HCEC 1CT (cell line): Measurements from ENCODE around the gene CACNA1C.

ENCODE experiments used
- DNase-seq: peaks from one replicate; pipeline ENCODE4 v3.0.0-alpha.2; 2017

Gene CACNA1C

DNA sequence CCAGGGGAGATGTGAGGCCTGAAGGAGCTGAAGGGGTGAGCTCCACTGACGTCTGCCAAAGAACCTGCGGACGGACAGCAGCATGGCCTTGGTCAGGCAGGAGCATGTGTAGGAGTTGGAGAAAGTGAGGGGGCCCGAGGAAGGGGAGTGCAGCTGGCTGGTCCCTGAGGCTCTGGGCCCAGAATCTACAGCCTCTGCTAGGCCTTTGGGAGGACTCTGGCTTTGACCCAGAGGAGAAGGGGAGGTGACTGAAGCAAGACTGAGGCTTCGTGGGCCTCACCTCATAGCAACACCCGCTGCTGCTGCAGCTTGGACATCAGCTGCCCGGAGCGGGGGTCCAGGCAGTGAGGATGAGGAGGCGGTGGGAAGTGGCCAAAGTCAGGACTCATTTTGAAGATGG, 525.4 kb downstream of the CACNA1C start:
- DNase-seq = no peak

DNA sequence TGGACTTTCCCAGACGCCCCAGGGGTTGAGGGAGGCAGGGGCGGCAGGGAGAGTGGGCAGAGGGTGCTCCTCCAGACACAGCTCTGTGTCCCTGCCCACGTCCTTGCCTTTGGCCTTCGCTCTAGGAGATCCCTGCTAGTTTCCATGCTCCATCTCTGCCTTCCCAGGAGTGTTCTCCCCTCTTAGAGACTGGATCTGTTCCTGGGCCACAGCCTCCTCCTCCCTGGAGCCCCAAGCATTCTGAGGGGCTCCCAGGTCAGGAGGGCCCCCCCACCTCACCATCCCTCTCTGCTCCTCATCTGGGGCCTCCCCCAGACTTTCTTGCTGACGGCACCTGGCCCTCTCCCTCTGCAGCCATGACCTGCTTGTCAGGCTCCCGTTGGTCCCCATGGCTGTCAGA, 526.0 kb downstream of the CACNA1C start:
- DNase-seq = no peak

DNA sequence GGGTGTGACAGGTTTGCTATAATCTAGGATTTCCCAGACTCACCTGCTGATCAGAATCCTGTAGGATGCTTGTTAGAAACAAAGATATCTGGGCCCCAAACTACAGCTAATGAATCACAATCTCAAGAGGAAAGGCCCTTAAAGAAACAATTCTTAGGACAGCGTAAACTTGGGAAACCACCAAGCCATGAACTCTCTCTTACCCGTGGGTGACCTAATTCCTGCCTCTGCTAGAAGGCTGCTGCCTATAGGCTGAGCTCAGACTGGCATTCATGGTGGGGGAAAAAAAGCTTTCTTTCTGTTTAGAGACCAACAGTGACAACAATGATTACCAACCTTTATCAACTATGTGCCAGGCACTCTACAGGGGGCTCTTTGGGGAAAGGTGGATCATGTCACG, 528.0 kb downstream of the CACNA1C start:
- DNase-seq = peak; percentile 11

DNA sequence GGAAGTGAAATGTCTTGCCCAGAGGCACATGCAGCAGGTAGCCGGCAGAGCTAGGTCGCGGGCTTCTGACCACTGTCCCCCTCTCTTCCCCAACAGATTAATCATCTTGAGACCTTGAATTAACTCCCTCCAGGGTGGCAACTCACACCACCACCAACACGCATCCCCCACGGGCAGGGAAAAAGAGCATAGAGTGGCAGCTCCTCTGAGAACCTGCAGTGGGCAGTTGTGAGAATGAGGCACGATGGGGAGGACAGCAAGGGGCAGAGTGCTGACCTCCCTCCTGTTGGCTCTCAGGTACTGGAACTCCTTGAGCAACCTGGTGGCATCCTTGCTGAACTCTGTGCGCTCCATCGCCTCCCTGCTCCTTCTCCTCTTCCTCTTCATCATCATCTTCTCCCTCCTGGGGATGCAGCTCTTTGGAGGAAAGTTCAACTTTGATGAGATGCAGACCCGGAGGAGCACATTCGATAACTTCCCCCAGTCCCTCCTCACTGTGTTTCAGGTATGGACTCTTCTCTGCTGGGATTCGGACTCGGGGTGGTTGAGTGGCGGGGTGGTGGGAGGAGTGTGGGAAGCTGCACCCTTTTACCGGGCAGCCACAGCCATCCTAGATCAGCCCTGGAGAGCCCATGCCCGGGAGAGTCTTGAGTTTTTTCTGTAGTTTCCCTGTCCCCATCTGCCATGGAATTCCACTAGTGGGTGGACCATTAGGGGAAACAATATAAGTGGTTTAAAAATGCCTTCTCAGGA, 528.7 kb downstream of the CACNA1C start:
- no peak for DNase-seq

DNA sequence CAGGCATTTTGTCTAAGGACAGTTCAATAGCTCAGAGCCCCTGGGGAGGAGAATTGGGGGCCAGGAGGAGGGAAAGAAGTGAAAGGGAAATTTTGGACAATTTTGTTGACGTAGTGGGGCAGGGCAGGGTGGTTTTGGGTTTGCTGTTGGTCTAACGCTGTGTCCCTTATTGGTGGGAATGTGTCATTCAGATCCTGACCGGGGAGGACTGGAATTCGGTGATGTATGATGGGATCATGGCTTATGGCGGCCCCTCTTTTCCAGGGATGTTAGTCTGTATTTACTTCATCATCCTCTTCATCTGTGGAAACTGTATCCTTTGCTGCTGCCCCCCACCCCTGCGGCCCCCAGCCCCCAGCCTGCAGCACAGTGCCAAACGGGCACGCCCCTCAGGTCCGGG, 529.8 kb downstream of the CACNA1C start:
- no peak for DNase-seq

DNA sequence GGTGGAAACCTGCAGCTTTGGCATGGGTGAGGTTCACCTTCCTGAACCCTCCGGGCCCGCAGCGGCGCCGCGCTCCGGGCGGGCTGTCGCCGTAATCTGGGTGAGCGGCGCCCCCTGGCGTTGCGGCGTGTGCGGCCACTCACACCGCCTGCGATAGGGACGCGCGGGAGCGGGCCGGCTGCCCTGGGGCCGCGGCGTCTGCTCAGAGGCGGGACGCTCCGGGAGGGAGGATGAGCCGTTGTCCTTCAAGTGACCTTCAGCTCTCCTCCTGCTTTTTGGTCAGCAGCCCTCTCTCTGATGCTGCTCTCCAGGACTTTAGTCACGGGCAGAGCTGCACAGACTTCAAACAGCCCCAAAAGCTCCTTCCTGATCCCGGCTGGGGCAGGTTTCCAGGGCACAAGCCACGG, 530.3 kb downstream of the CACNA1C start:
- peak; percentile 25 for DNase-seq

DNA sequence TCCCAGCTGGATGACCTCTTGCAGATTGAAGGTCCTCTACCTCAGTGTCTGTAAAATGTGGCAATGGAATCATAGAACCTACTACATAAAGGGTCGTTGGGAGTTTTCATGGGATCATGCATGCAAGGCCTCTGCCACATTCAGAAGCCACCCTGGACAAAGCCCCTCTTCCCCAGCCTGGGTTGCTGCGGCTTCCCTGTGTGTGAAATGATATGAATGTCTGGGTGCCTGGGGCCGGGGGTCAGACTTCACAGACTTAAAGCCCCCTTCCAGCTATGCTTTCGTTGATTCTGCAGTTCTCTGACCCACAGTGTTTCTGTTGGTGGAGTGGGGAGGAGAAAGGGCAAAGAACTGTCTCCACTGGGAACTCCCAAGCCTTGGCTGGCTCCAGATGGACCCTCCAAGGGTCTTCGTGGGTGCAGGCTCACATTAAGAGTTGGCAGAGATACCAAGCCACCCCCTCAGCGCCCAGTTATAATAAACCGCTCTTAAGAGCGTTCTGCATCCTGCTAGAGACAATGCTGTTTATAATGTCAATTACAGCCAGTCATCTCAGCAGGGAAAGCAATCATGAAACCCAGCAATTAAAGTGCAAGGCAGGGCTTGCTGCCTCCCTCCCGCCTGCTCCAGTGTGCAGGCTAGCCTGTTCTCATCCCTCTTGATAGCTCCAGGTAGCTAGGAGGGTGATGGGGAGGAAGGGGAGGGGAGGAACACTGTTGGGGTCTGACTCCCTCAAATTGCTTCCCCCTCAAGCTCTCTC, 531.0 kb downstream of the CACNA1C start:
- no peak for DNase-seq

DNA sequence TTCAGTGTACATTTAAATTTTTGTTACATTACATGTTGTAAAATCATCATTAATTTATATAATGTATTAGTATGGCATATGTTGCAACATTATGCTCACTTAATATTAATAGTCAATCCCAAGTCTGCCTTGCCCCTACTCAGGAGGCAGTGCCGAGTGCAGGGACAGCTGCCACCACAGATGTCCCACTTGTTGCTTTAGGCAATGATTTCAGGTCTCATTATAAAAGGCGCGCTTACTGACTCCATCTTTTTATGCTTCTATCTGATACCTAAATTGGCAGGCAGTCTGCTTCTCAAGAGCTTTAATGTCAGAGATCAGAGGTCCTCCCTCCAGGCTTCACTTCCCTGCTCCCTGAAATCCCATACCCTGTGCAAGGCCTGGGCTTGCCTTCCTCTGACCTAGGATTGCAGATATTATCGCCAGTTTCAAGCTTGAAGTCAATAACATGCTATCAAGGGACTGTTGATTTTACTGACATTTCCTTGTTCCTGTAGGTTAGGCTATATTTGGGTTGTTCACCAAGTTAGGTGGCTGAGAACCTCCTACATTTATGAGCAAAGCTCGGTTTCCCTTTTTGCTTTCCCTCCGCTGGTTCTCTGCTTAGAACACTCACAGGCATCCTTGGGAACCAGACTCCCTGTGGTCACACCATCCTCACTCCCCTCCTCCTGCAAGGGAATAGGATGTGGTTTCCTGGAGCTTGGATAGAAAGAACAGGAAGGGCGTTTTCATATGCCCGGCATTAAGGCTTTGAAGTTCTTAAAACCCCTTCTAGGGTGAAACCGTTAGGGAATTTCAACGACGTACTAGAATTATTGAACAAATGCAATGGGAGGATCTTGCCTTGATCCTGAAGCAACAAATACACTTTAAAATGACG, 533.6 kb downstream of the CACNA1C start:
- DNase-seq = no peak

DNA sequence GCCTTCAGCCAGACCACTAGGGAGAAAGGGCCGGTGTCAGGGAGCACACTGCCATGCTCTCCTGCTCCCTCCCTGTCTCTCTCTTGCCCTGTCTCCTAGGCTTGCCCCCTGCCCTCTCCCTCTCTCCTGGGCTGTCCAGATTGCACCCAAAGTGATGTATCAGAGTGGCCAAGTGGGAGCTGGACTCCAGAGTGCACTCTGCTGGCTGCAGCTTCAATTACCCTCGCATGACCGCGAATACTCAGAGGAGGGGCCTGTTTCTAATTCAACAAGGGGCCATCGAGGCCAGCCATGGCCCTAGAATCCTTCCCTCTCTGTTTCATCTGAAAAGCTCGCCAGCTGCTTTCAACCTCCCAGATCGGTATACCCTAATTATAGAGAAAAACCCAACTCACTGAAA, 535.6 kb downstream of the CACNA1C start:
- DNase-seq = no peak

DNA sequence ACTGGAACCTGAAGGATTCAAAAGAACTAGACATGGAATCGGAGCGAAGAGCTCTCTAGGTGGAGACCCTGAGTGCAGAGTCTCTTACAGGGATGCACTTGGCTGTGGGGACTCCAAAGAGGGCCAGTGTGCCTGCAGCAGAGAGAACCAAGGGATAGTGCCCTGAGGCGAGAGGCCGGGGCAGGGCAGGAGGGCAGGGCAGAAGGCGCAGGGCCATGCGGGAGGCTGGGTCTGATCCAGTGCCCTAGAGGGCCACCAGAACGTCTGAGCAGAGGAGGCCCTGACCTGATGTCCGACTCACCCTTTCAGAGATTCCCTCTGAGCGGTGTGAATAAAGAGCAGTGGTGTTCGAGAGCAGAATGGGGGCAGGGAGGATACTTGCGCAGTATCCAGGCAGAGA, 536.6 kb downstream of the CACNA1C start:
- DNase-seq = no peak

DNA sequence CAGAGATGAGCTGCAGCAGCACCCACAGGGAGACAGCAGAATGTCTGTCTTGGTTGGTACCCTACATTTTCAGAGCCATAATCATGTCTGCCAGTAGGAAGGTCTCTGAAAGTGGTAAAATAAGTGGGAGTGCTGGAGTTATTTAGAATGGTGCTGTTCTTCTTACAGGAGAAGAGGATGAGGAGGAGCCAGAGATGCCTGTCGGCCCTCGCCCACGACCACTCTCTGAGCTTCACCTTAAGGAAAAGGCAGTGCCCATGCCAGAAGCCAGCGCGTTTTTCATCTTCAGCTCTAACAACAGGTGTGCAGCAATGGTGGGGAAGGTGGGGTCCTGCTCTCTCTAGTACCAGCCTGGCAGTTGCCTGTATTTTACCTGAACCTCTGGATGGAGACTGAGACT, 540.3 kb downstream of the CACNA1C start:
- DNase-seq = no peak

DNA sequence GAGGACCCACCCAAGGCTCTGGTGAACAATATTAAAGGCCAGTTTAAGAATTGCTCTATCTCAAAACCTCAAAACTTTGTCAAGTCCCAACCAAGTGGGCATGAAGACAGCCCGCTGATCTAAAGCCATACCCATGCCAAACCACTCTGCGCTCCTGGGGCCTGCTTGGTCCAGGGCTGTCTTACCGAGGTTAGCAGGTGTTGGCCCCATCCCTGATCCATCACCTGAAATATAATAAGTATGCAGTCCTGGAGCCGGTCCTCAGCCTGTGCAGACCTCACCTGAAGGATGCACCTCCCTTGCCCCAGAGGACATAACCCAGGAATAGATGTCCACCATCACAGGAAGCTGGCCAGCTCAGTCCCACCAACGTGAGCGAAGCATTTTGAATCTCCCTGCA, 543.7 kb downstream of the CACNA1C start:
- DNase-seq = no peak

DNA sequence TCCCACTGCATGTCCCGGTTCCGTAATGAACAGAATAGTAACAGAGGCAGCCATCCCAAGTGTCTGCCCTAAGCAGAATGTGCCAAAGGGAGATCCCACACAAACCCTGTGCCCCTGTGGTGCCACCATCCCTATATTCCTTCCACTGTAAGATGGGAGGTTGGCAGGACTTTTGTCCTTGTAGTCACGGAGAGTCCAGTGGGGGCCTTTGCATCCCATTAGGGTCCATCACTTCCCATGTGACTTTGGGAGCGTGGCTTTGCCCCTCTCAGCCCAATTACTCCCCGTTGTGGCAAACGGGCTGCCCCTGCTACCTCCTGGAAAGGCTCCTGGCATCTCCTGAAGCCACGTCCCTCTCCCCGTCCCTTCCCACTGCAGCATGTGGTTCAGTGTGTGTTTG, 552.5 kb downstream of the CACNA1C start:
- DNase-seq = no peak

DNA sequence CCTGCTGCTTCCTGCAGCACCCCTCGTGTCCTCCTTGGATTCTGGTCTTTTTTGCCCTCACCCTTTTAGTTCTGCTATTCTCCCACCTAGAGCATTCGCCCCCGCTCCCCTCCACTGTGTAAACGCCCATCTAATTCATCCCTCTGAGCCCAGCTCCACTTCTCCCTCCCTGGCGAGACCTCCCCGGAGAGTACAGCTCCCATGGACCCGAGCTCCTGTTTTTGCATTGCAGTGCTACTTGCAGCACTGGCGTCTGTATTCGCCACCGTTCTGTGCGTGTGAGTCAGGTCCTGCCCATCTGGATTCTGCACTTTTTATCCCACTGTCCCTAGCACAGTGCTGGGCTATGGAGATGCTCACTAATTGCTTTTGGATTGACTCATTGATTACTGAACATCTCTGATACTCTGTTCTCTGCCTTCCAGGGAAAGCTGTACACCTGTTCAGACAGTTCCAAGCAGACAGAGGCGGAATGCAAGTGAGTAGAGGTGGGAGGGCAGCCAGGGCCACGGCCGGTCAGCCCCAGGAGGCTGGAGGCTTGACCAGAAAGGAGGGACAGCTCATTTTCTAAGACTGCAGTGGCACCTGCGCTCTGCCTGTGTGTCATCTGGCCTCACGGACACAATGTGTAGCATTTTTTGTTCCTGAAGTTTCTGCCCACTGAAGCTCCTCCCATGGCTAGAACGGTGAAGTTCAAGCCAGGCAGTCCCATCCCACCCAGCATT, 553.6 kb downstream of the CACNA1C start:
- no peak for DNase-seq

DNA sequence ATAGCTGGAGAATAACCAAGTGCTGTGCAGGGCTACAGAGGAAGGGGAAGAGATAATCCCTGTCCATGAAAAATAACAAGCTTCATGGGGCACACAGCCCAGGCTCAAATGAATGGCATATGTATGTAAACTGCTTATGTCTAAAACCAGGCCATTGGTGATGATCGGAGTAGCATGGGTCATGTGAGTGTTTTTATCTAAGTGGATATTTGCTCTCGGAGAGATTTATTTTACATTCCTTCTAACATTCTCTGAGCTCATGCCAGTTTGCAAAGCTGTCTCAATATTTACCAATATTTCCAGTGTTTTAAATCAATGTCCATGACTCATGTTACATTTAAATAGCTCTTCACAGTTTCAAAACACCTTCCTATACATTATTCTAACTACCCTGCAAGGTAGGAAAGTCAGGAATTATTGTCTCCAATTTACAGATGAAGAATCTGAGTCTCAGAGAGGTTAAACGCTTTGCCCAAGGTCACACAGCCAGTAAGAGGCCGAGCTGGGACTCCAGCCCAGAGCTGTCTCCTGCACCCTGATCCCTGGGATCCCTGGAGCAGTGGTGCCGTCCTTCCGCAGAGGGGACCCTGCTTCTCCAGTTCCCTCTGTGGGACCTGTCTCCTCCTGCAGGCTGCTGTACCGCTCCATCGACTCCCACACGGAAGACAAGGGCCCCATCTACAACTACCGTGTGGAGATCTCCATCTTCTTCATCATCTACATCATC, 555.3 kb downstream of the CACNA1C start:
- no peak for DNase-seq

DNA sequence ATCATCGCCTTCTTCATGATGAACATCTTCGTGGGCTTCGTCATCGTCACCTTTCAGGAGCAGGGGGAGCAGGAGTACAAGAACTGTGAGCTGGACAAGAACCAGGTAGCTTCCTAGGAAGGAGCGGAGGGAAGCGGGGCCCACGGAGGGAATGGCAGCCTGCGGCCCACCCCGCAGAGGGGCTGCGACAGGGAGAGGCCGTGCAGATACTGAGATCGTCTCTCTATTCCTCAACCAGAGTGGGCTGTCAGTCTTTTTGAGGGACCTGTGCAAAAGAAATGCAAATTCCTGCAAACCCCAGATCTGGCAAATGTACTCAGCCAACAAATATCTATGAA, 555.8 kb downstream of the CACNA1C start:
- DNase-seq = no peak

DNA sequence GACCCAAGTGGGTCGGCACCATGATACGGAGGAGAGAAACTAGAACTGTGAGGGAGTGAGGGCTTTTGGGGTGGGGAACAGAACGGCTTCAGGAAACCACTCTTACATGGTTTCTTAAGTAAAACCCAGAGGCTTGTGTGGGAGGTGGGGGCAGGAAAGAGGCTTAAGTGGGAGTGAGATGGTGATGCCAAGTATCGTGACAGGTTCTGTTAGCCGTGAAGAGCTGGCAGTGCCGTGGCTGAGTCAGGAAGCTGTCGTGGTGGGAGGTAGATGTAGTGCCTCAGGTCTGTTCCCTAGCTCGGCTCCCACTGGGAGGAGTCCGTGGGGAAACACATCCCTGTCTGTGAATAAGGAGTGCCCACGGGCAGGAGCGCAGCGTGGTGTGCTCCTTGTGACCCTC, 556.2 kb downstream of the CACNA1C start:
- DNase-seq = no peak

DNA sequence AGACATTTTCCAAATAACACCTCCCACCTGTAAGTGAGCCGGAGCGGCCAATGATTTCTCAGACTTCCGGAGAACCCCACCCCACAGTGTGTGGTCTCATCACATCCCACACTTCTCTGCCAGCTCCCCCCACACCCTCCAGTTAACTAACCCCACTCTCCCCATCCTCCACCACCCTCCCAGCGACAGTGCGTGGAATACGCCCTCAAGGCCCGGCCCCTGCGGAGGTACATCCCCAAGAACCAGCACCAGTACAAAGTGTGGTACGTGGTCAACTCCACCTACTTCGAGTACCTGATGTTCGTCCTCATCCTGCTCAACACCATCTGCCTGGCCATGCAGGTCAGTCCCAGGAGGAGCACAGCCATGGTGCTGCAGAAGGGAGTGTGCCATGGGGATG, 557.6 kb downstream of the CACNA1C start:
- no peak for DNase-seq

DNA sequence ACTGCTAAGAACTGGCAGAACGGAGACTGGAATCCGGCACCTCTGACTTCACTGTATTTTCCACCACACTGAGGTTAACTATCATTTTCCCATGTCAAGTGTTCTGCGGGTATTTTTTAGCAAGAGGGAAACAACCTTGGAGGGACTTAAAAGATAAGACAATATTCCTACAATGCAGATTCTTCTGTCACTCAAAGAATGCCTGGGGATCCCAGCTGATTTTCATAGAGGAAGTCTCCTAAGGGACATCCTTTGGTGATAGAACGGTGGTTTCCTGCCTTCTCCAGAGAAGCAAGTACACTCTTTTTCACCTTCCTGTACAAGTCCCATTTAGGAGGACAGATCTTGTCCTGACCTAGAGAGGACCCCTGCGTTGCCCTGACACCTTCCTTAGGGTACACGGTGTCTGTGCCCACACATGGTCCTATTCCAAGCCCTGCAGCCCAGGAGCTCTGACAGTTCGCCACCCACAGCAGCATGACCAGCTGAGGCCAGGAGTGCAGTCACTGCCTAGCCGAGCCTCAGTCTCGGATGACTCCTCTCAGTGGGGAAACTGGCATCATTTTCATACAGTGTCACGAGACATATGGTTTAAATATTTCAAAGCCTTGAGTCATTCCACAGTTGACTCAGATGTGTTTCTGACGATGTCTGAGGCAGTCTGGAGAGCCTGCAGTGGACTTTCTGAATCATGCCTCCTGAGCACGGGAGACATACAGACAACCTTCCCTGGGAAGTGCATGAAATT, 560.7 kb downstream of the CACNA1C start:
- DNase-seq = peak; percentile 95

DNA sequence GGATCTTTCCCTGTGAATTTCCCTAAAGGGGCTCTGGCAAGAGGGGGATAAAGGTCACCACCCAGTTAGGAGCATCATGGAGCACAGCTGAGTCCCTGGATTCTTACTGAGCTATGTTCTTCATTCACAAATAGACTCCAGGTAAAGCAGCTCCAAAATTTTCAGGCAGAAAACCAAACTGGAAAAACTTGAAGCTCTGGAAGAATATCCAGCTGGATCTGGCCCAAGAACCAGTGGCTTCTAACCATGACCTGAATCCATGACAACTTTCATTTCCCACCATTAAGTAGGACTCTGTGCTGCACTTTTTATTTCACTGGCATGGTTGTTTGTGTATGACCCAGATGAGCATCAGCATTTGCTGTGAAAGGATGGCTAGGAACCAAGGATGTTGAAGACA, 561.6 kb downstream of the CACNA1C start:
- DNase-seq = no peak

DNA sequence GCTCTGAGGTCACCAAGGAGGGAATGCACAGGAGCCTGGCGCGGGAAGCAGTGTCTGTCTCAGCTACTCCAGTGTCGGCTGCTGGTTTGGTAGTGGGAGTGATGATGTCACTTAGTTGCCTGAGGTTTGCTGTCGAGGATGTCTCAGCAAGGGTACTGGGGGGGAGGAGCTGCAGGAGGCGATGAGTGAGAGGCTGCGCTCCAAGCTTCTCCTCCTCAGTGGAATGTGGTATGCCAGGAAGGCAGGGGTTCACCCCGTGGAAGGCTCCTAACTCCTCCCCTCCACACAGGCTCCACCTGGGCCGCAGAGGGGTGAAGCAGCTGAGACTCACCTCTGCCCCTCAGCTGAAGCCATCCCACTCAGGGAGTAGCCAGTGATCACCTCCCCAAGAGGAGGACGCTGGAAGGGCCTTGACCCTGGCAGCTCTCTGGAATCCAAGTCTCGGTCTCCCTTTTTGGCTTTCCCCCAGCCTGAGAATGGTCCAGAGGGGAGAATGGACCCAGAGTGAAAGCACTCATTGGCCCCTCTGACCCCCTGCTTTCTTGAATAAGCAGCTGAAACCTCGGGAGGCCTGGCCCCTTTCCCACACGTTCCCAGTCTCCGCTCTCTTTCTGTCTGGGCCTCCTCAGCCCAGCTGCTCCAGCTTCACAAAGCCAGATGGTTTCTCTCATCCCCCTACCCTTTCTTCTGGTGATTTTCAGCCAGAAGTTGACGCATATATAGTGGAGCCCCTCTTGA, 563.0 kb downstream of the CACNA1C start:
- DNase-seq = no peak
